Trophoblast cell (in vitro differentiated cells and primary cell): Measurements from ENCODE around the gene PTGIR.

Experiments used
- DNase-seq, 2 donors: peaks; one replicate each; pipeline ENCODE4 v3.0.0-alpha.2; 2016
- H2AFZ ChIP-seq: 2 replicates; pipeline ENCODE4 v1.6.1; 2013; ENCODE audit warnings: low read length, moderate library complexity, mild to moderate bottlenecking; ENCODE audit not compliant: insufficient read depth, poor library complexity
- H2AK5ac ChIP-seq: 2 replicates; pipeline ENCODE4 v1.6.1; 2013; ENCODE audit warnings: mild to moderate bottlenecking, low read length
- H2BK120ac ChIP-seq: 2 replicates; pipeline ENCODE4 v1.6.1; 2013; ENCODE audit warnings: low read length, mild to moderate bottlenecking, moderate library complexity; ENCODE audit not compliant: insufficient read depth, poor library complexity
- H2BK12ac ChIP-seq: 2 replicates; pipeline ENCODE4 v1.6.1; 2013; ENCODE audit warnings: mild to moderate bottlenecking, low read length, moderate library complexity
- H2BK5ac ChIP-seq: 2 replicates; pipeline ENCODE4 v1.6.1; 2013; ENCODE audit warnings: low read length, low read depth, moderate library complexity, mild to moderate bottlenecking; ENCODE audit not compliant: poor library complexity
- H3K14ac ChIP-seq: 2 replicates; pipeline ENCODE4 v1.6.1; 2013; ENCODE audit warnings: mild to moderate bottlenecking, low read length
- H3K18ac ChIP-seq: 2 replicates; pipeline ENCODE4 v1.6.1; 2013; ENCODE audit warnings: mild to moderate bottlenecking, low read length
- H3K23ac ChIP-seq: 2 replicates; pipeline ENCODE4 v1.6.1; 2013; ENCODE audit warnings: low read length
- H3K27ac ChIP-seq: 2 replicates; pipeline ENCODE4 v1.5.1; 2013; ENCODE audit warnings: low read depth, mild to moderate bottlenecking, inconsistent platforms, low read length, moderate library complexity
- H3K27me3 ChIP-seq: 2 replicates; pipeline ENCODE4 v1.6.1; 2013; ENCODE audit warnings: inconsistent platforms, mild to moderate bottlenecking, low read length, moderate library complexity; ENCODE audit not compliant: insufficient read depth
- H3K36me3 ChIP-seq, 2 experiments: 1 replicate in 1 of 2; 2 replicates in 1 of 2; pipeline ENCODE4 v1.6.1; 2013; ENCODE audit warnings: low read length in 2 of 2, mild to moderate bottlenecking in 2 of 2, moderate library complexity in 1 of 2; ENCODE audit not compliant: insufficient read depth in 2 of 2, control insufficient read depth in 1 of 2
- H3K4ac ChIP-seq: 2 replicates; pipeline ENCODE4 v1.6.1; 2013; ENCODE audit warnings: low read depth, mild to moderate bottlenecking, low read length, moderate library complexity
- H3K4me1 ChIP-seq, 2 experiments: 1 replicate in 1 of 2; 2 replicates in 1 of 2; pipeline ENCODE4 v1.6.1; 2013; ENCODE audit warnings: low read length in 2 of 2, mild to moderate bottlenecking in 2 of 2, moderate library complexity in 1 of 2; ENCODE audit not compliant: insufficient read depth in 2 of 2, control insufficient read depth in 1 of 2
- H3K4me2 ChIP-seq: 2 replicates; pipeline ENCODE4 v1.6.1; 2013; ENCODE audit warnings: inconsistent platforms, mild to moderate bottlenecking, low read length, moderate library complexity
- H3K4me3 ChIP-seq: 2 replicates; pipeline ENCODE4 v1.5.1; 2013; ENCODE audit warnings: mild to moderate bottlenecking, low read depth, low read length, inconsistent platforms
- H3K79me1 ChIP-seq: one replicate; pipeline ENCODE4 v1.6.1; 2013; ENCODE audit warnings: low read length
- H3K79me2 ChIP-seq: 2 replicates; pipeline ENCODE4 v1.6.1; 2013; ENCODE audit warnings: low read length, mild to moderate bottlenecking; ENCODE audit not compliant: control insufficient read depth, insufficient read depth, poor library complexity
- H3K9ac ChIP-seq: 2 replicates; pipeline ENCODE4 v1.6.1; 2013; ENCODE audit warnings: mild to moderate bottlenecking, low read length
- H3K9me3 ChIP-seq: 2 replicates; pipeline ENCODE4 v1.6.1; 2013; ENCODE audit warnings: low read depth, mild to moderate bottlenecking, control low read depth, inconsistent platforms, low read length; ENCODE audit not compliant: insufficient read depth
- H4K12ac ChIP-seq: 2 replicates; pipeline ENCODE4 v1.6.1; 2013; ENCODE audit warnings: low read depth, mild to moderate bottlenecking, low read length, moderate library complexity
- H4K8ac ChIP-seq: 2 replicates; pipeline ENCODE4 v1.6.1; 2013; ENCODE audit warnings: low read depth, mild to moderate bottlenecking, low read length, moderate library complexity
- H4K91ac ChIP-seq: one replicate; pipeline ENCODE4 v1.6.1; 2013; ENCODE audit warnings: low read depth, mild to moderate bottlenecking, low read length, moderate library complexity
- WGBS: extraction: QIAGEN DNeasy Blood & Tissue Kit; methylation state at CpG from one replicate; pipeline ENCODE4 v1.1.7; 2013; ENCODE audit warnings: missing lambda C conversion rate; ENCODE audit not compliant: insufficient read length, insufficient coverage; ENCODE audit errors: extremely low coverage; 5-methylcytosine and 5-hydroxymethylcytosine counted together

Gene PTGIR

DNA sequence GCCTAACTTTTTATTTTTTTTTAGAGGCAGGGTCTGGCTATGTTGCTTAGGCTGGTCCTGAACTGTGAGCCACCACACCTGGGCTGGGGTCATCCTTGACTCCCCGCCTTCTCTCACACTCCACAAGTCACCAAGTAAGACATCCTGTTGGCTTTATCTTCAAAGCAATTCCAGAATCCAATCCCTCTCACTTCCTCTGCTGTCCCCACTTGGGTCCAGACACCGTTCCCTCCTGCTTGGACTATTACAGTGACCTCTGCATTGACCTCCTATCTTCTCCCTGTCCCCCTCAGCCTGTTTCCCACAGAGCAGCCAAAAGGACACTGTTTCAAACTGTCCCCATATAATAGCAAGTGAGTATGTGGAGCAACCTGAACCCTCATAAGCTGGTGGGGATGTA, 15.8 kb upstream of the PTGIR start:
- peaks cover 2% of the 10 kb centered on the region for H3K79me2 ChIP-seq
- H2BK5ac ChIP-seq, result no peak overlapping the region
- DNase-seq, result no peak
- no peak overlapping the region for H2BK12ac ChIP-seq
- no peak overlapping the region for H3K4ac ChIP-seq
- no peak overlapping the region for H4K8ac ChIP-seq
- no peak overlapping the region for H3K4me2 ChIP-seq
- peaks cover 3% of the 10 kb centered on the region for H3K9me3 ChIP-seq
- no peak overlapping the region for H3K27ac ChIP-seq
- no peak overlapping the region for H2AFZ ChIP-seq
- no peak overlapping the region for H3K9ac ChIP-seq
- H3K4me1 ChIP-seq, result peaks cover 8 to 19% of the 10 kb centered on the region in 2 experiments
- H2BK120ac ChIP-seq, result no peak overlapping the region
- H3K4me3 ChIP-seq, result no peak overlapping the region
- H2AK5ac ChIP-seq, result no peak overlapping the region
- no peak overlapping the region for H3K14ac ChIP-seq
- no peak overlapping the region for H3K18ac ChIP-seq
- H3K36me3 ChIP-seq, result no peaks in the 10 kb centered on the region
- no peak overlapping the region for H3K23ac ChIP-seq
- peaks cover 13% of the 10 kb centered on the region for H3K79me1 ChIP-seq
- WGBS, result no CpG with 5 or more reads among the region's 2 CpGs
- H4K12ac ChIP-seq, result no peak overlapping the region
- H4K91ac ChIP-seq, result no peak overlapping the region
- H3K27me3 ChIP-seq, result peaks cover 9% of the 10 kb centered on the region

DNA sequence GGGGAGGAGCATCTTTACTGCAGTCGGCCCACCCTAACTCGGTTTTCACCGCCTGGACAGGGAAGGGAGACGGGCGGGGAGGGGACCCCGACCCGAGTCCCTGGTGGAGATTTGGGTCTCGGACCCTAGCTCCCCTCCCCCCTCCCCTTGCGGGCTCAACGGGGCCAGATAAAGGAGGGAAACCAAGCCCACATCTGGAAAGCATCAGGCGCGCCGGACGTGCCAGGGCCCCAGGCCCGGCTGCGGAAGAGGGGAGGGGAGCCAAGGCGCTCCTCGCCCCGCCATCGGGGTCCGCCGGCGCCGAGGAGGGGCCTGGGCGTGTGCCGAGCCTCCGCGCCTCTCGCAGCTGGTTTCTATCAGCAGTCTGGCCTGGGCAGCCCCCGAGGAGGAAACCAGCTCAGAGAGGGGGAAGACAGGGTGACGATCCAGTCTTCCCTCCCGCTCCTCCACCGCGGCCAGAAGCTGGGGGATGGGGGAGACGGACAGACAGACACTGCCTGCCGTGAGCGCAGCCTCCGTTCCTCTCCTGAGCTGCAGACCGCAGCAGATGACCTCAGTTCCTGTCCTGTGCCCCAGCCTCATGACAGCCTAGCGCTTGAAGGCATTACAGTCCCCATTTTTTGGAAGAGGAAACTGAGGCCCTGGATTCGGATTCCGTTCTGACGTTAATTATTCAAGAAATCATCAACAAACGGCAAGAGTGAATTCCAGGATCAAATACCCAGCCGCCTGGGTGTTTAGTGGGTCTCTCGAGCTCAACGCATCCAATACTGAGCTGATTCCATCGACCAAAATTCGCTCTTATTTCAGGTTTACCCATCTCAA, 14.7 kb upstream of the PTGIR start:
- Histone ChIP-seq H3K9ac (no peak overlapping the region), H2BK5ac (peak overlapping the region; percentile 12), H2AFZ (peak overlapping the region; percentile 12), H2BK120ac (peak overlapping the region; percentile 5), H3K18ac (peak overlapping the region; percentile 20), H2BK12ac (peak overlapping the region; percentile 37), H4K8ac (peak overlapping the region; percentile 59), H3K23ac (no peak overlapping the region), H3K14ac (peak overlapping the region; percentile 4), H3K9me3 (peaks cover 3% of the 10 kb centered on the region), H4K12ac (peak overlapping the region; percentile 11), H3K27ac (peak overlapping the region; percentile 84), H3K4me1 (peaks cover 10 to 21% of the 10 kb centered on the region in 2 experiments), H3K79me2 (peaks cover 2% of the 10 kb centered on the region), H3K79me1 (peaks cover 13% of the 10 kb centered on the region), H3K36me3 (no peaks in the 10 kb centered on the region), H4K91ac (peak overlapping the region; percentile 69), H3K4me2 (peak overlapping the region; percentile 53), H3K4me3 (peak overlapping the region; percentile 55), H3K27me3 (peaks cover 15% of the 10 kb centered on the region), H2AK5ac (peak overlapping the region; percentile 39), H3K4ac (peak overlapping the region; percentile 17)
- no CpG with 5 or more reads among the region's 49 CpGs for WGBS
- peak in 1 of 2 donors; percentile 21 for DNase-seq

DNA sequence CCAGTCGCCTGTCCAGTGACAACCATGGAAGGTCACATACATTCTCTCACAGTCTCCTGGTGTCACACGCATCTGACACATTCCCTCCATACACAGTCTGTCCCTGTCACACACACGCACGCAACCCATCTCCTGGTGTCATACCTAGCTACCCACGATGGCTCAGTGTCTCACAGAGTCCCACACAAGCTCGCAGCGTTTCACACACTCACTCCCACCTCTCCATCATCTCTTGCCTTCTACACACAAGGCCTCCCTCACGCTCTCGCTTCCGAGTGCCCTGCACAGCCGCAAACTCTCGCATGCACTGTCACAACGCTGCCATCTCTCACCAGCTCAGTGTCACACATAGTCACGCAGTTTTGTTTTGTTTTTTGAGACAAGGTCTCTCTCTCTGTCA, 12.3 kb upstream of the PTGIR start:
- no peak overlapping the region for H2BK120ac ChIP-seq
- no peak overlapping the region for H2BK5ac ChIP-seq
- no peak overlapping the region for H2AK5ac ChIP-seq
- H4K91ac ChIP-seq, result no peak overlapping the region
- H3K27me3 ChIP-seq, result peaks cover 17% of the 10 kb centered on the region
- H3K4me1 ChIP-seq, result peaks cover 16 to 25% of the 10 kb centered on the region in 2 experiments
- peaks cover 13% of the 10 kb centered on the region for H3K79me1 ChIP-seq
- DNase-seq, result no peak
- WGBS, result no CpG with 5 or more reads among the region's 14 CpGs
- H3K4ac ChIP-seq, result no peak overlapping the region
- no peak overlapping the region for H3K27ac ChIP-seq
- H3K4me3 ChIP-seq, result no peak overlapping the region
- H3K23ac ChIP-seq, result no peak overlapping the region
- no peak overlapping the region for H3K4me2 ChIP-seq
- H4K8ac ChIP-seq, result no peak overlapping the region
- no peak overlapping the region for H3K14ac ChIP-seq
- H3K18ac ChIP-seq, result no peak overlapping the region
- H2BK12ac ChIP-seq, result no peak overlapping the region
- no peaks in the 10 kb centered on the region for H3K36me3 ChIP-seq
- peaks cover 3% of the 10 kb centered on the region for H3K9me3 ChIP-seq
- H2AFZ ChIP-seq, result no peak overlapping the region
- H3K9ac ChIP-seq, result no peak overlapping the region
- H3K79me2 ChIP-seq, result peaks cover 2% of the 10 kb centered on the region
- H4K12ac ChIP-seq, result no peak overlapping the region

DNA sequence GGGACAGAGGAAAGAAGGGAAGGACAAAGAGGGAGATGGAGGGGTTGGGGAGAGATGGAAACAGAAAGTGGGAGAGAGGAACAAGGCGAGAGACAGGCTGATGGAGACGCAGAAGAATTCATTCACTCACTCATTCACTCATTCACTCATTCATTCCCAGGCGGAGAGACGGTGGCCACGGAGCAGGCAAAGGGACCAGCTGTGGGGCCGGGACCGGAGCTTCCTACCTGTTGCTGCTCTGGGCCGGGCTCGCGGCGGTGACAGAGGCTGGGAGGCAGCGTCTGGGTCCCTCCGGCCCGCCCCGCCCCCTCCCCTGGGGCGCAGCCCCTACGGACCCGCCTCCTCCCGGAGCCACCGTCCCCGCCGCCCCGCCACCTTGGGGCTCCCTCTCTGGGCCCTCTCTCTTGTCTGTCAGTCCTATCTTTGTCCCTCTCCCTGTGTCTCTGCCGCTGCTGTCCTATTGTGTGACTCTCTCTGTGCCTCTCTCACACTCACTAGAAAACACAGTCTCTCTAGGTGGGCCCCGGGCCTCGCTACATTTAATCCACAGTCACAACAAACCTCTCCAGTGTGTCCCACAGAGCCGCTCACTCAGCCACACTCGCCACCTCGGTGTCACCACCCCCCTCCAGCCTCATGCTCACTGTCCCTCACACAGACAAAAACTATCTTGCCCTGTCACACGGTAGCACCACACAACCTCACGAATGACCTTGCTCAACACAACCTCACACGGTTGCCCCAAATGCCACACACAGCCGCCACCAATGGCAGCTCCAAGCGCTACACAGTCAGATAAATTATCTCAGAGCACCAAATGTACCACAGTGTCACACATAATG, 11.3 kb upstream of the PTGIR start, which contains the start of gene GNG8:
TSS of gene GNG8 (minus strand) at position 283 of the 842 bp plus-strand sequence. CDS start 1,520 bp downstream, outside the sequence.
- no CpG with 5 or more reads among the region's 34 CpGs for WGBS
- H4K8ac ChIP-seq, result no peak within 1 kb of the TSS

More for the DNA sequence above, 11.3 kb upstream of the PTGIR start, which contains the start of gene GNG8:
- no peak within 1 kb of the TSS for H4K12ac ChIP-seq
- H2BK12ac ChIP-seq, result no peak within 1 kb of the TSS
- no peak within 1 kb of the TSS for H3K4me3 ChIP-seq
- DNase-seq, result no peak
- peaks cover 16 to 25% of the 10 kb centered on the region in 2 experiments for H3K4me1 ChIP-seq
- H3K36me3 ChIP-seq, result no peaks in the 10 kb centered on the region
- H3K23ac ChIP-seq, result no peak within 1 kb of the TSS
- H3K18ac ChIP-seq, result no peak within 1 kb of the TSS
- no peak within 1 kb of the TSS for H3K4me2 ChIP-seq
- no peak within 1 kb of the TSS for H3K9ac ChIP-seq
- no peak within 1 kb of the TSS for H2AFZ ChIP-seq
- H3K79me1 ChIP-seq, result peaks cover 13% of the 10 kb centered on the region
- H3K27ac ChIP-seq, result no peak within 1 kb of the TSS
- H3K14ac ChIP-seq, result no peak within 1 kb of the TSS
- H3K9me3 ChIP-seq, result peaks cover 3% of the 10 kb centered on the region
- H3K4ac ChIP-seq, result no peak within 1 kb of the TSS
- peaks cover 17% of the 10 kb centered on the region for H3K27me3 ChIP-seq
- no peak within 1 kb of the TSS for H2BK5ac ChIP-seq
- H3K79me2 ChIP-seq, result peaks cover 2% of the 10 kb centered on the region
- H2AK5ac ChIP-seq, result no peak within 1 kb of the TSS
- no peak within 1 kb of the TSS for H2BK120ac ChIP-seq
- no peak within 1 kb of the TSS for H4K91ac ChIP-seq
